ENCODE data around the gene EIF4E2.

- TF ChIP-seq POLR2A (IDR thresholded peaks at IDR 0.05; ENCODE audit: low read length): no peak
- no peak for TF ChIP-seq GATA1 (IDR thresholded peaks at IDR 0.05; ENCODE audit: low read depth, low read length)
Observed at GRCh38 chr2:232522623-232523401, 27.7 kb upstream of the EIF4E2 start.

Measured in erythroblast (primary cell).